Glutamatergic neuron (in vitro differentiated cells): ENCODE data around the gene LRP8. TPM values are rescaled to one million over a fixed set of nuclear protein-coding genes. Genes with fewer than 3 reads are reported as not detected.
A peak's percentile ranks its signal among the peaks of the same experiment; 100 is the strongest.

Experiments
- DNase-seq: peaks from one replicate; pipeline ENCODE4 v3.0.0; 2022
- H3K27ac Mint-ChIP-seq: one replicate; pipeline ENCODE4 v1.8.0; 2020; ENCODE audit warnings: mild to moderate bottlenecking, mixed read lengths, inconsistent platforms; ENCODE audit not compliant: unreplicated experiment
- H3K27me3 Mint-ChIP-seq: one replicate; pipeline ENCODE4 v1.8.0; 2020; ENCODE audit warnings: mild to moderate bottlenecking, moderate library complexity, mixed read lengths, inconsistent platforms; ENCODE audit not compliant: unreplicated experiment
- H3K36me3 Mint-ChIP-seq: one replicate; pipeline ENCODE4 v1.8.0; 2020; ENCODE audit warnings: mild to moderate bottlenecking, mixed read lengths, inconsistent platforms; ENCODE audit not compliant: unreplicated experiment
- H3K4me1 Mint-ChIP-seq: one replicate; pipeline ENCODE4 v1.8.0; 2020; ENCODE audit warnings: mild to moderate bottlenecking, low read depth, mixed read lengths, inconsistent platforms; ENCODE audit not compliant: unreplicated experiment
- H3K4me3 Mint-ChIP-seq: one replicate; pipeline ENCODE4 v1.8.0; 2020; ENCODE audit warnings: mild to moderate bottlenecking, mixed read lengths, inconsistent platforms; ENCODE audit not compliant: unreplicated experiment
- H3K9me3 Mint-ChIP-seq: one replicate; pipeline ENCODE4 v1.8.0; 2020; ENCODE audit warnings: mild to moderate bottlenecking, moderate library complexity, mixed read lengths, inconsistent platforms; ENCODE audit not compliant: unreplicated experiment
- total RNA-seq: library from RNA; stranded (reverse); fragmentation: NEBNext Ultra II Directional; extraction: Animal tissue kit (Norgen Biotek cat#: 25700); gene quantifications from one replicate; pipeline ENCODE4 v1.2.1, GENCODE V29; 2021; ENCODE audit not compliant: unreplicated experiment
- TF ChIP-seq, protein P1 (sequence below): fragments of 200-600 bp; sonication (generic); IDR thresholded peaks from one replicate; pipeline ENCODE4 v1.5.0; 2021; ENCODE audit not compliant: partially characterized antibody, unreplicated experiment

The LRP8 gene
- total RNA-seq, 1 donor from 2014 or later: 57.9 TPM

- Mint-ChIP-seq H3K9me3 (peaks cover 2% of the 10 kb centered on the region), H3K27me3 (peaks cover 8% of the 10 kb centered on the region), H3K4me3 (peak overlapping the region; percentile 23), H3K36me3 (no peaks in the 10 kb centered on the region), H3K27ac (peak overlapping the region; percentile 77), H3K4me1 (peaks cover 21% of the 10 kb centered on the region)
- TF ChIP-seq, protein P1, sequence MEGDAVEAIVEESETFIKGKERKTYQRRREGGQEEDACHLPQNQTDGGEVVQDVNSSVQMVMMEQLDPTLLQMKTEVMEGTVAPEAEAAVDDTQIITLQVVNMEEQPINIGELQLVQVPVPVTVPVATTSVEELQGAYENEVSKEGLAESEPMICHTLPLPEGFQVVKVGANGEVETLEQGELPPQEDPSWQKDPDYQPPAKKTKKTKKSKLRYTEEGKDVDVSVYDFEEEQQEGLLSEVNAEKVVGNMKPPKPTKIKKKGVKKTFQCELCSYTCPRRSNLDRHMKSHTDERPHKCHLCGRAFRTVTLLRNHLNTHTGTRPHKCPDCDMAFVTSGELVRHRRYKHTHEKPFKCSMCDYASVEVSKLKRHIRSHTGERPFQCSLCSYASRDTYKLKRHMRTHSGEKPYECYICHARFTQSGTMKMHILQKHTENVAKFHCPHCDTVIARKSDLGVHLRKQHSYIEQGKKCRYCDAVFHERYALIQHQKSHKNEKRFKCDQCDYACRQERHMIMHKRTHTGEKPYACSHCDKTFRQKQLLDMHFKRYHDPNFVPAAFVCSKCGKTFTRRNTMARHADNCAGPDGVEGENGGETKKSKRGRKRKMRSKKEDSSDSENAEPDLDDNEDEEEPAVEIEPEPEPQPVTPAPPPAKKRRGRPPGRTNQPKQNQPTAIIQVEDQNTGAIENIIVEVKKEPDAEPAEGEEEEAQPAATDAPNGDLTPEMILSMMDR: no peak
- DNase-seq: no peak
Observed at GRCh38 chr1:53280496-53280895, 47.4 kb downstream of the LRP8 start.

GRCh38 chr1:53279296-53280200 is 48.3 kb downstream of the LRP8 start:
- H3K36me3 Mint-ChIP-seq: no peaks in the 10 kb centered on the region
- H3K4me3 Mint-ChIP-seq: no peak overlapping the region
- peaks cover 2% of the 10 kb centered on the region for H3K9me3 Mint-ChIP-seq
- H3K27me3 Mint-ChIP-seq: peaks cover 9% of the 10 kb centered on the region
- DNase-seq: no peak
- TF ChIP-seq, protein P1: no peak
- H3K4me1 Mint-ChIP-seq: peaks cover 25% of the 10 kb centered on the region
- H3K27ac Mint-ChIP-seq: peak overlapping the region; percentile 18

- peak; percentile 82 for DNase-seq
- Mint-ChIP-seq H3K36me3 (no peaks in the 10 kb centered on the region), H3K4me3 (no peak overlapping the region), H3K9me3 (peaks cover 2% of the 10 kb centered on the region), H3K27me3 (peaks cover 13% of the 10 kb centered on the region), H3K4me1 (peaks cover 25% of the 10 kb centered on the region), H3K27ac (peak overlapping the region; percentile 66)
- TF ChIP-seq, protein P1: peak; percentile 84
Observed at GRCh38 chr1:53278298-53278725, 49.6 kb downstream of the LRP8 start.

GRCh38 chr1:53277326-53277725 is 50.5 kb downstream of the LRP8 start:
- Mint-ChIP-seq H3K27ac (no peak overlapping the region), H3K4me1 (peaks cover 25% of the 10 kb centered on the region), H3K27me3 (peaks cover 15% of the 10 kb centered on the region), H3K36me3 (no peaks in the 10 kb centered on the region), H3K4me3 (no peak overlapping the region), H3K9me3 (peaks cover 2% of the 10 kb centered on the region)
- DNase-seq: no peak
- TF ChIP-seq, protein P1: no peak

GRCh38 chr1:53276902-53277281 is 51.0 kb downstream of the LRP8 start:
- Mint-ChIP-seq H3K4me3 (no peak overlapping the region), H3K4me1 (peaks cover 22% of the 10 kb centered on the region), H3K36me3 (no peaks in the 10 kb centered on the region), H3K27ac (no peak overlapping the region), H3K9me3 (peaks cover 2% of the 10 kb centered on the region), H3K27me3 (peaks cover 15% of the 10 kb centered on the region)
- TF ChIP-seq, protein P1: no peak
- DNase-seq: no peak
